HG03103 (cell line): ENCODE results near the gene RIMBP2.

Experiments used
- ATAC-seq: cut with Tn5 transposase; IDR thresholded peaks from one replicate; pipeline ENCODE4 v1.9.1; 2021; ENCODE audit warnings: low read depth; ENCODE audit not compliant: unreplicated experiment

Gene RIMBP2

DNA sequence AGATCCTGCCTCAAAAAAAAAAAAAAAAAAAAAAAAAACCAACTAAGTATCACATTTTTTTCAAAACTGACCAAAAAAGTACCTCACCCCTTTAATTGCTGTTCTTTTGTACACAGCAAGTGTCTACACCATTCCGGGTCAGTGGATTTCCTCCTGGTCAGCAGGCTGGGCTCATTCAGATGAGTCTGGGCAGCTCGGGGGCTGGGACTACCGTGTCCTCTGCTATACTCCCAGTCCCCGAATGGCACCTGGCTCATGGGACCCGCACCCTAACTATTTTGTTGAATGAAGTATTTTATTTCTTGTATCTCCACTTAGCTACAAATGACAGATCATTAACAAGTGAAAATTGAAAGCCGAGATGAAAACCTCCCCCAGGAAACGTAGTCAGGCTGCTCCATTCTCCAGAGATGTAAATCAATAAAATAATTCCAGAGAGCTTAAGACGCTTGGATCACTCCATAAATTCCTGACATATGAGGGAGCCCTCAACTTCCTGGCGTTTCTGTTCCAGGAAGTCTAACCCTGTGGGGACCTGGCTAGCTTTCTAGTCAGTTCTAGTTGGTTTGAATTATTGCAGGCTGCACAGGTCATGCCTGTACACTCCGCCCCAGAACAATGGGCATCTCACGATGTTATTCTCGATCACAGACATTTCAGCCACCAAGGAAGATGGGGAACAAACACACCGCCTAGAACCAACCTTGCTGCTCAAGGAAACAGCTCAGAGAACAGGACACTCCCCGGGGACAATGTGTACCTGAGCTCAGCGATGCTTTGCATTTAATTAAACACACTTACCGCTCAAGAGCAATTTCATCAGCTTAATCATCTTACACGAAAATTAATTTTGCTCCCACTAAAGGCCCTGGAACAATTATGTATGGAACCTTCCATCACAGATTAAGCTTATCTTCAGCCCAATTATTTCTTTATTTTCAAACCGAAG, 76.3 kb downstream of the RIMBP2 start:
- no peak for ATAC-seq

GRCh38 chr12:130636370-130636769, 79.7 kb downstream of the RIMBP2 start:
- ATAC-seq: no peak

- ATAC-seq: no peak
Observed at GRCh38 chr12:130634866-130635265, 81.2 kb downstream of the RIMBP2 start.

DNA sequence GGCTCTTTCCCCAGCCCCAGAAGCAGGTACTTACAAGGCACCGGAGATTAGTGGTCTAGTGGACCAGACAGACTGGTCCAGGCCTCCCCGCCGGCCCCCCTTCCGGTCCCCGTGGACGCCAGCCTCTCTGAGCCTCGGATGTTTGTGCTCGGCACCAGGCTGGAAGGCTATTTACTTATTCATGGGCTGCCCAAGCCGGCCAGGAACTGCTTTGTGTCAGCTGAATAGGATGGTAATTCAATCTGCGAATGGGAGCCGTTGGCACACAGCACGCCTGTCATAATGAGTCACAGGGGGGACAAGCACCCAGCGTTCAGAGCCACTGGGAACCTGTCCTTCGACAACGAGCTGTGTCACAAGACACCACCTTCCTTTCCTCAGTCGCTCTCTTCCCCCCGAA, 82.3 kb downstream of the RIMBP2 start:
- no peak for ATAC-seq

GRCh38 chr12:130632642-130633041, 83.5 kb downstream of the RIMBP2 start:
- no peak for ATAC-seq

- ATAC-seq: no peak
Observed at GRCh38 chr12:130628304-130628703, 87.8 kb downstream of the RIMBP2 start.

DNA sequence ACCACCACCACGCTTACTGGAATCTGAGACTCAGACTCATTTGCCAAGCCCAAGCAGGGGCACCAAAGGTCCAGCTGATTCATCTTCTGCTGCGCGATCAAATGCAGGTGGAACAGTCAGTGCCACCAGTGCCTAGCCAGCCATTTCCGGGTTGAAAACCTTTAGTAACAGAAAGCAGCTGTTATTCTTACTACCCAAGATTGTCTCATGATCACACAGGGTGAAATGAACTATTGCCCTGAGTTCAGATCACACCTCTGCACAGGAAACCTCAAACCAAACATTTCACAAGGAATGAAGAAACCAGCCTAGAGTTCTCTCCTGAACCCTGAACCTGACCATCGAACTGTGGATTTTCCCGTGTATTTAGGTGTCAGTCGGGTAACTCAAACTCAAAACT, 88.9 kb downstream of the RIMBP2 start:
- ATAC-seq: no peak

DNA sequence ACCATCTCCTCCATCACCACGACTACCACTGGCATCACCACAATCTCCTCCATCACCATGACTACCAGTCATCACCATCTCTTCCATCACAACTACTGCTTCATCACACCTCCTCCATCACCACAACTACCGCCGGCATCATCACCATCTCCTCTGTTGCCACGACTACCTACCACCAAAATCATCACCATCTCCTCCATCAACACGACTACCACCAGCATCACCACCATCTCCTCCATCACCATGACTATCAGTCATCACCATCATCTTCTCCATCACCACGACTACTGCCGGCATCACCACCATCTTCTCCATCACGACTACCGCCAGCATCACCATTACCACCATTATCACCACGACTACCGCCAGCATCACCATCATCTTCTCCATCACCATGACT, 89.5 kb downstream of the RIMBP2 start:
- ATAC-seq: no peak

DNA sequence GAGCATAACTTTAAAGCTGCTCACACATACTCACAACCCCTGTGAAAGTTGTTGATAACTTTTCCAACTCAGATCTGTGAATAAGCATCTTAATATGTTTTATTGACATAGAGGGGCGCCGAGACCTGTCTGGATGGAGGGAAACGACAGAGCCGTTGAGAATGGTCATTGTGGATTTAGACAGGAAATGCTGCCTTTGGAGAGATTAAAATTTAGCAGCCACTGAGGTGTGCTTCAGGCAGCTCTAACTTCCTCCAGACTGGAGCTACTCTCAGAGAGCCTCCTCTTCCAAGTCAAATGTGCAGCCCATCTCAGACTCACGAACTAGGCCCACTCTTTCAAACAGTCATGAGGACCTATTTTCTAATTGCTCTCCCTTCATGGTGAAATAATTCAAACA, 90.9 kb downstream of the RIMBP2 start:
- no peak for ATAC-seq

GRCh38 chr12:130622803-130623202, 93.3 kb downstream of the RIMBP2 start:
- no peak for ATAC-seq

DNA sequence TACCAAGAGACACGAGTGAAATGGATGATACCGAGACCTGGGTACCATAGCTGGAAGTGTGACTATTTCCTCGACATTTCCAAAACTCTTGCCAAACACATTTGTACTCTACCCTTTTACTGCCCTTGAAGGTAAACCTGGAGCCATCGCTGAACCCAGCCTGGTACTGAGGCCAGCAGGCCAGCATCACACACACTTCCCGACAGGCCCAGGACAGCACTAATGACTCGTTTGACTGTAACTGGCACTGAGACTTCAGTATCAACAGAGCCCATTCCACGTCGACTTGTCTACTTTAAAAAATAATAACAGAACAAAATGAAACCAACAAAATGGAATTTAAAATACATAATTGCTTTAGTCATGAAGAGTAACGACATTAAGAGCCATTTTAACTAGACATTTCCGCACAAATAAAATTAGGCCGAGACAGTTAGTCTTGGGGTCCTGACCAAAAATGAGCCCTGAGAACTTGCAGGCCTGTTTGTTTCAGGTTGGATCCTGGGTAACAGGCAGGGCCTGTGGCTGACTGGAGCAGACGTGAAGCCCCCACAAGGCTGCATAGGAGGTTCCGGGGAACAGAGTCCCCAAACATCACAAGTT, 94.3 kb downstream of the RIMBP2 start:
- no peak for ATAC-seq

- no peak for ATAC-seq
Observed at GRCh38 chr12:130620756-130621155, 95.3 kb downstream of the RIMBP2 start.

- ATAC-seq: no peak
Observed at GRCh38 chr12:130620281-130620680, 95.8 kb downstream of the RIMBP2 start.

DNA sequence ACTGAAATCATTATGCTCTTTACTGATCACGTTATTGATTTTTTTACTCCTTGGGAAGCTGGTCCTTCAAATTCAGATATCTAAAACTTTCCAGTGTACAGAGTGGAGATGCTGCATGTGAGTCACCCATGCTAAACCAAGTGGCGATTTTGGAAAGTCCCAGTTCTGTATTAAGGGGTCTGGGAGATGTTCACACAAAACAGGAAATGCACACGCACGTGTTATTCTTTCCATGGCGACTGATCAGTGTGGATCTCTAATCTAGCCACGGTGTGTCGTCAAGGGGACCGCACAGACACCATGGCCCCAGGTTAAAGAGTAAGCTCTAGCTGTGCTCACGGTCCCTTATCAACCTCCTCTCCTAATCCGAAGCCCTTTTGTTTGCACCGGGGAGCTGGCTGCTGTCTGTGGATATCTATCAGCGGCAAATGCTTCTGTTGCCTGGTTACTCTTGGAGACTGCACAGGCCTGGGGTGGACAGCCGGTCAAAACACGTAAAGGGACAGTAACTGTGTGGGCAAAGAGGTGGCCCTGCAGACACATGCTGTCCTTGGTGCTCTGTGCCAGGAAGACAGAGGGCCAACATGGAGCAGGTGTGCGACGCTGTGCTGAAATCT, 96.6 kb downstream of the RIMBP2 start:
- no peak for ATAC-seq

- ATAC-seq: no peak
Observed at GRCh38 chr12:130617219-130617618, 98.9 kb downstream of the RIMBP2 start.

GRCh38 chr12:130615861-130616345, 100.2 kb downstream of the RIMBP2 start:
- ATAC-seq: no peak

DNA sequence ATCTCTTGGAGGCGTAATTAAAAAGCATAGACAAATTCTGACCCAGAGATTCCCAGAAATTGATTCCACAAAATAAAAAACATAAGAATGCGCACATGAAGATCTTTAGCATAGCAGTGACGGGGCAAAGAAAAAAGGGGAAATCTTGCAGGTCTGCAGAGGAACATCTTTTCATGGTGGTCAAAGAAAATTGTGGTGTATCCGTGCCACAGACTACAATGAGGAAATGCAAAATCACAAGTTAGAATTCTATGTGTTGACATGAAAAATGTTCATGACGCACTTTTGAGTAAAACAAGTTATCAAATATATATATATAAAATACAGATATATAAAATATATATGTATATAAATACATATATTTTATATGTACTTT, 101.6 kb downstream of the RIMBP2 start:
- ATAC-seq: no peak

GRCh38 chr12:130613831-130614529, 102.1 kb downstream of the RIMBP2 start:
- no peak for ATAC-seq

DNA sequence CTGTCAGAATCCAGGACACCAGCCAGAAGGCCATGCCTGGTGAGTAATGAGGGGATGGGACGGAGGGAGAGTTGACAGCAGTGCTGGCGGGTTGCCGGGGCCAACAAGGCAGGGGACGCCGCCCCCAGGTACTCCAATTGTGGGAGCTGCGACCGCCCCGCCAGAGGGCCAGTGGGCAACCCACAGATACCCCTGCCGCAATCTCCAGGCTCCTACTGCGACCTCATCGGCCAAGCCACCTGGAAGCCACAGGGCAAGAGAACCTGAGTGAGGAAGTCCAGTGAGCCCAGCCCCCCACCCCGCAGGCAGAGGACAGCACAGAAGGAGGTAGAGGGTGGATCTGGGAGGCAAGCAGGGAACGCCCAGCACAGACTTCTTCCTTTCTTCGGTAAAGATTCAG, 103.0 kb downstream of the RIMBP2 start:
- no peak for ATAC-seq

GRCh38 chr12:130611026-130611905, 104.8 kb downstream of the RIMBP2 start:
- no peak for ATAC-seq
